GM06990 (cell line): ENCODE data around the gene TEX50.
"Not testable (repeated sequence)": the region's sequence is repeated elsewhere in the genome, so short reads cannot be mapped to it uniquely, and the experiment has no call there.

ENCODE experiments used
- DNase-seq: peaks from one replicate; pipeline ENCODE4 v3.0.0-alpha.2; 2011; ENCODE audit not compliant: insufficient read length; ENCODE audit errors: extremely low read depth
- H3K27me3 ChIP-seq: replicated peaks from 2 replicates; pipeline ENCODE4 v1.6.0; 2011; ENCODE audit warnings: low read length; ENCODE audit not compliant: control insufficient read depth, insufficient read depth
- H3K36me3 ChIP-seq: 2 replicates; pipeline ENCODE4 v1.5.1; 2011; ENCODE audit warnings: low read length; ENCODE audit not compliant: control insufficient read depth, insufficient read depth
- H3K4me3 ChIP-seq: replicated peaks from 2 replicates; pipeline ENCODE4 v1.5.1; 2011; ENCODE audit warnings: low read depth, mild to moderate bottlenecking, control low read depth, low read length
- CTCF ChIP-seq: IDR thresholded peaks from 2 replicates; pipeline ENCODE4 v1.5.1; 2011; ENCODE audit warnings: low read length, control low read depth, mild to moderate bottlenecking, inconsistent platforms; ENCODE audit not compliant: insufficient read depth, poor library complexity, severe bottlenecking

Gene TEX50

GRCh38 chr1:173635116-173635515 is at the start of gene TEX50:
TEX50 (plus strand) TSS chr1:173635338; CDS start chr1:173635522, 184 bp downstream.
- H3K4me3 ChIP-seq: no peak within 1 kb of the TSS
- H3K36me3 ChIP-seq: no peaks in the 10 kb centered on the region
- TF ChIP-seq CTCF: no peak
- H3K27me3 ChIP-seq: no peaks in the 10 kb centered on the region
- DNase-seq: no peak

- Histone ChIP-seq H3K27me3 (no peaks in the 10 kb centered on the region), H3K4me3 (no peak overlapping the region), H3K36me3 (no peaks in the 10 kb centered on the region)
- no peak for TF ChIP-seq CTCF
- DNase-seq: no peak
These were observed 44.6 kb upstream of the TEX50 start for GRCh38 chr1:173590557-173590956.

GRCh38 chr1:173591138-173591537 is 44.0 kb upstream of the TEX50 start:
- not testable (repeated sequence) for H3K4me3 ChIP-seq, DNase-seq, H3K36me3 ChIP-seq, H3K27me3 ChIP-seq

- DNase-seq: no peak
These were observed 38.9 kb upstream of the TEX50 start for GRCh38 chr1:173596097-173596825.

GRCh38 chr1:173601588-173601987 is 33.5 kb upstream of the TEX50 start:
- TF ChIP-seq CTCF: no peak
- Histone ChIP-seq H3K4me3 (no peak overlapping the region), H3K27me3 (no peaks in the 10 kb centered on the region), H3K36me3 (no peaks in the 10 kb centered on the region)
- peak; percentile 13 for DNase-seq

More at GRCh38 chr1:173596097-173596825, 38.9 kb upstream of the TEX50 start:
- Histone ChIP-seq H3K4me3 (no peak overlapping the region), H3K36me3 (no peaks in the 10 kb centered on the region), H3K27me3 (no peaks in the 10 kb centered on the region)
- no peak for TF ChIP-seq CTCF

- H3K27me3 ChIP-seq: no peaks in the 10 kb centered on the region
- no peak for DNase-seq
- H3K4me3 ChIP-seq: no peak within 1 kb of the TSS
- no peak for TF ChIP-seq CTCF
- H3K36me3 ChIP-seq: no peaks in the 10 kb centered on the region
These were observed 32.0 kb upstream of the TEX50 start, which contains the start of gene SLC9C2 for GRCh38 chr1:173603056-173603591. SLC9C2 (minus strand) TSS chr1:173603072; CDS start chr1:173601776, 1,296 bp downstream.
